ENCODE results near the gene TRPM2. TPM values are rescaled to one million over a fixed set of nuclear protein-coding genes. Genes with fewer than 3 reads are reported as not detected.

The TRPM2 gene
- total RNA-seq, 1 donor: not detected

DNA sequence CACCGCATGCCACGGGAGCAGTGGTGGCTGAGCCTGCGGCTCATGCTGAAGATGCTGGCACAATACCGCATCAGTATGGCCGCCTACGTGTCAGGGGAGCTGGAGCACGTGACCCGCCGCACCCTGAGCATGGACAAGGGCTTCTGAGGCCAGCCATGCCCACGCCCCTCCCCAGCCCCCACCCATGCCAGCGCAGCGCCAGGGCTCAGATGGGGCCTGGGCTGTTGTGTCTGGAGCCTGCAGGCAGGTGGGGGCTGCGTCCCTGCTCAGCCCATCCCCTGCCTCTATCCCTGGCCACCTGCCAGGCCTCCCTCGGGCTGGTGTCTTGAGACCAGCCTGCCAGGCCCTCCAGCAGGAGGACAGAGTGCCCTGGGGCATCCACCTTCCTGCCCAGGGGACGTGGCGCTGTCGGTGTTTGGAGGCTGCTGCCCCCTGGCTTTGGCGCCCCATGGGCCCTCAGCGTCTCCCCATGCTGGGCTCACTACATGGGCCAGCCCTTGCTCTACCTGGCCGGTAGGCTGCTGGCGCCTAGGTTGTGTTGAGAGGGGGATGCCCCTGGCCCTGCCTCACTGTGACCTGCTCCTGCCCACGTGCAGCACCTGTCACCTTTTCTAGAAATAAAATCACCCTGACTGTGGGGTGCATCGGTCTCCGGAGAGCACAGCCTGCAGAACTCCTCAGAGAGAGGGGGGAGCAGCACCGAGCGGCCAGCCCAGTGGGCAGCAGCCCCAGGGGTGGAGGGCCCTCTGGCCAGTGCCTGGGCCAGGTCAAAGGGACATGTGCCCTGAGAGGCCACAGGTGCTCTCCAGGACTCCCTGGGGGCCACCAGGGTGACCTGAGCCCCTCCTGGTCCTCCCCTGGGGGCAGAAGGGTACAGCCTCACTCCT, 26.5 kb upstream of the TRPM2 start:
- no peak overlapping the region for H3K4me3 ChIP-seq (ENCODE audit: low read depth, low read length)
- DNase-seq (ENCODE audit: low read depth): no peak
- TF ChIP-seq, protein P1, sequence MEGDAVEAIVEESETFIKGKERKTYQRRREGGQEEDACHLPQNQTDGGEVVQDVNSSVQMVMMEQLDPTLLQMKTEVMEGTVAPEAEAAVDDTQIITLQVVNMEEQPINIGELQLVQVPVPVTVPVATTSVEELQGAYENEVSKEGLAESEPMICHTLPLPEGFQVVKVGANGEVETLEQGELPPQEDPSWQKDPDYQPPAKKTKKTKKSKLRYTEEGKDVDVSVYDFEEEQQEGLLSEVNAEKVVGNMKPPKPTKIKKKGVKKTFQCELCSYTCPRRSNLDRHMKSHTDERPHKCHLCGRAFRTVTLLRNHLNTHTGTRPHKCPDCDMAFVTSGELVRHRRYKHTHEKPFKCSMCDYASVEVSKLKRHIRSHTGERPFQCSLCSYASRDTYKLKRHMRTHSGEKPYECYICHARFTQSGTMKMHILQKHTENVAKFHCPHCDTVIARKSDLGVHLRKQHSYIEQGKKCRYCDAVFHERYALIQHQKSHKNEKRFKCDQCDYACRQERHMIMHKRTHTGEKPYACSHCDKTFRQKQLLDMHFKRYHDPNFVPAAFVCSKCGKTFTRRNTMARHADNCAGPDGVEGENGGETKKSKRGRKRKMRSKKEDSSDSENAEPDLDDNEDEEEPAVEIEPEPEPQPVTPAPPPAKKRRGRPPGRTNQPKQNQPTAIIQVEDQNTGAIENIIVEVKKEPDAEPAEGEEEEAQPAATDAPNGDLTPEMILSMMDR (IDR thresholded peaks at IDR 0.05; ENCODE audit: insufficient read depth, low read length): no peak

DNA sequence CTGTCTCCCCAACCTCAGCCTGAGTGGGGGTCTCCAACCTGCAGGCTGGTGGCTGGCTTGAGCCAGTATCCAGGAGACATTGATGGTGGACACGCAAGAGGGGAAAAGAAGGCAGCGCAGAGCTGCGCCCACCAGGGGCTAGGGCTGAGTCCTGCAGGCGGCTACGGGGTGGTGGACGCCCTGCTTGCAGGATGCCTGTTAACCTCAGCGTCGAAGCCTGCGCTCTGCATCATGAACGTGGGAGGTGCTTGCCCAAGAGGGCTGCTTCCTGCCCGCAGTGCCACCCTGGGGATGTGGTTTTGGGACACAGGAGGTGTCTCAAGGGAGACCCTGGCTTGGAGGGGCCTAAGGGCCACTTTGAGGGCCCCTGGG, 25.8 kb upstream of the TRPM2 start:
- no peak overlapping the region for H3K4me3 ChIP-seq (ENCODE audit: low read depth, low read length)
- no peak for DNase-seq (ENCODE audit: low read depth)

DNA sequence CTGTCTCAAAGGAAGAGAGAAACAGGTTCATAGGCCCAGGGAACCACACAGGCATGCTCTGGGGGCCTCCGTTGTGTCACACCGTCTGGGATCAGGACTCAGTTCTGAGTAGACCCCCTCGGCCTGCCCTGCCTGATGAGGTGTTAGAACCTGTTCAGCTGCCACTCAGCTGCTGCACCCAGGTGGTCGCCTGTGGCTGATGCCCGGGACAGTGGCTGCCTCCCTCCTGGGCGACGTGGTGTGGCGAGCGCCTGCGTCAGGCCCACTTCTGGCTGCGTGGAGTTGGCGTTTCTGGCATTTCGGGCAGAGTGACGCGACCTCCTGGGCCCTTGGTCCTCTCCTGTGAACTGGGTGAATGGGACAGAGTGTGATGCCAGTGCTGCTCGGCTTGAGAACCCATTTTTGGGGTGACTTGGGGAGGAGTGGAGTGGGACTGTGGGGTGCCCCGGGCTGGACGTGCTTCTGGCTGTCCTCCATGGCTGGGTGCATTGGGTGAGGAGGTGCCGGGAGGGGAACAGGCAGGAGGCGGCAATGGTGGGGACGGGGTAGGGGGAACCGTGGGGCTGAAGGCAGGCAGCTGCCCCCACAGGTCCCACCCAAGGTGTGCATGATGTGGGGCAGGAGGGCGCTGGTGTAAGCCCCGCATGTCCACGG, 25.1 kb upstream of the TRPM2 start:
- H3K4me3 ChIP-seq (ENCODE audit: low read depth, low read length): no peak overlapping the region
- DNase-seq (ENCODE audit: low read depth): no peak
- TF ChIP-seq, protein P1 (IDR thresholded peaks at IDR 0.05; ENCODE audit: insufficient read depth, low read length): no peak

More for the DNA sequence above, 25.8 kb upstream of the TRPM2 start:
- TF ChIP-seq, protein P1 (IDR thresholded peaks at IDR 0.05; ENCODE audit: insufficient read depth, low read length): no peak

DNA sequence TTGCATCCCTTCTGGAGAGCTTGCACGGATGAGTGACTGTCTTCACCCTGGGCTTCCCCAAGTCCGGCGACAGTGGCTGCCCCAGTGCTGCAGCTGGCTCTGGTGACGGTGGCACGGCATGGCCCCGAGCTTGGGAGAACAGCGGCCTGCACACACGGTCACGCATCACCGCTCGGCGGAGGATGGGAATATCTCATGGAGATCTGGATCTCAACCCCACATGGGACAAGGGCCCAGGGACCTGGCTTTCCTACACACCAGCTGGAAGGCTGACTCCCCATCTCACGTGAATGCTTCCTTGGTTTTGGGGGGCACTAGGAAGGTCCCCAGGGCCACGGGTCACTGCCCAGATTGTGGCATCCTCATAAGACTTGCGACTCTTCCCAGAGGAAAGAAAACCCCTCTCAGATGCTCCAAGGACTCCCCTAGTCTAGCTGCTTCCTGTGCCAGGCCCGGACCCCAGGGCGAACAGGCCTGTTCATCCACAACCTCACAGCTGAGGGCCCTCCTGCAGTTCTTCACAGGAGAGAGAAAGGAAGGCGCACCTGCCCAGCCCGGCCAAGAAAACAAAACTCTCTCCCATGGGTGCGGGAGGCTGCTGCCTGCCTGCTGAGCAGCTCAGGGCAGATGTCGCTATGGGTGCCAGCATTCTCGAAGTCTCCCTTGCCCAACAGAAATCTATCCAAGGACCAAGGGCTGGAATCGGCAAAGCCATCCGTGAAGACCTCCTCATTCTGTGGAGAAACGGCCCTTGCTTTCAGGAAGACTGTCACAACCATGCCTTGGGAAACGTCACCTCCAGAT, 24.1 kb upstream of the TRPM2 start:
- TF ChIP-seq, protein P1 (IDR thresholded peaks at IDR 0.05; ENCODE audit: insufficient read depth, low read length): no peak
- DNase-seq (ENCODE audit: low read depth): no peak
- no peak overlapping the region for H3K4me3 ChIP-seq (ENCODE audit: low read depth, low read length)

DNA sequence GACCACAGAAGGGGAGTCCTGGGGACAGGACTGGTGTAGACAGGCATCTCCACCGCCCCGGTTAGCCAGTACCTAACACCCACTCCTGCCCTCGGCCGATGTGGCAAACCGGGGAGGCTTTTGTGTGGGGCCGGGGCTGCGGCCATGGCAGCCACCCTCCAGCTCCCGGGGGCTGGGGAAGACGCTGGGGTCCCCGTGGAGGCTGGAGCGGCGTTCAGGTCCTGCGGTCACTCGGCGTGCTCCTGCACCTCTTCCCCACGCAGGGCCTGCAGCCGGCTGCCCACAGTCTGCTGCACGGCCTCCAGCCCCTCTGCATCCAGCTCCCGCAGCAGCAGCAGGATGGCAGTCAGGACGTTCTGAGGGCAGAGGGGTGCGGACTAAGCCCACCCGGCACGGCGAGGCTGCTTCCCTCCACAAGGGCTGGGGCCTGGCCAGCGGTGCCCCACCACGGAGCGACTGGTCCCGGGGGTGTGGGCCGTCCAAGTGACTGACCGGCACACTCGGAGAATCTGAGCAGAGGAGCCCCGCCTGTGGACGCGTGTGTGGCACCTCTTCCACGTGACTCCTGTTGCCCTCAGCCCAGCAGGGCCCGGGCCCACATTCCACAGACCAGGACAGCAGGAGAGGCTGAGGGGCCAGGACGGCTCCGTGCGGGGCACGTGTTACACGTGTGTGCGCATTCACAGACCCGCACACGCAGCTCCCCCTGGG, 23.3 kb upstream of the TRPM2 start:
- no peak for DNase-seq (ENCODE audit: low read depth)
- no peak overlapping the region for H3K4me3 ChIP-seq (ENCODE audit: low read depth, low read length)
- TF ChIP-seq, protein P1 (IDR thresholded peaks at IDR 0.05; ENCODE audit: insufficient read depth, low read length): no peak

DNA sequence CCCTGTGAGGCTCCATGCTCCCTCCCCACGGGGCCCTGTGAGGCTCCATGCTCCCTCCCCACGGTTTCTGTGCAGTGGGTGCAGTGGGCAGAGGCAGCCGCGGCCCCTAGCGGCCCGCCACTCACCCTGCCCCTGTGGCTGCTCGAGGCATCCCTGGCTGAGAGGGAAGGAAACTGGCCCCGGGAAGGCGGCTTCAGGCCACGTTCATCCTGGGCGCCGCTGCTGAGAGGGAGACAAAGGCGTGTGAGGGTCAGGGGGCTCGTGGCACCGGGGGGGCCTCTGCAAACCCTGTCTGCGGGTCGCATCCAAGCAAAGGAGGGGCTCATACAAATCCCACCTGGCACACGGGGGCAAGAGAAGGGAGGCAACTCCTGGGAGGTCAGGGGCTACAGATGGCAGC, 22.7 kb upstream of the TRPM2 start:
- no peak overlapping the region for H3K4me3 ChIP-seq (ENCODE audit: low read depth, low read length)
- TF ChIP-seq, protein P1 (IDR thresholded peaks at IDR 0.05; ENCODE audit: insufficient read depth, low read length): no peak
- DNase-seq (ENCODE audit: low read depth): no peak
